ENCODE data around the gene KIT.

The KIT gene

GRCh38 chr4:54750341-54750740, 92.6 kb downstream of the KIT start:
- no peak for DNase-seq

- DNase-seq: no peak
Measured at GRCh38 chr4:54754394-54754793, 96.6 kb downstream of the KIT start.

DNA sequence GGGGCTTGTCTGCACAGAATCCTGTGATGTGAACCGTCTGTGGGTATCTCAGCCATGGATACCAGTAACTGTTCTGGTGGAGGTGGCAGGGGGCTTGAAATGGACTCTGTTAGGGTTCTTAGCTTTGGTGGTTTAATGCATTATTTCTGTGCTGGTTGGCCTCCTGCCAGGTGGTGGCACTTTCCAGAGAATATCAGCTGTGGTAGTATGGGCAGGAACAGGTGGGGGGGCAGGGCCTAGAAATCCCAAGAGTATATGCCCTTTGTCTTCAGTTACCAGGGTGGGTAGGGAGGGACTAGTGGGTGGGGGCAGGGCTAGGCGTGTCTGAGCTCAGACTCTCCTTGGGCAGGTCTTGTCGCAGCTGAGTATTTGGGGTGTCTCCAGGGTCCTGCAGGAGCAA, 106.7 kb downstream of the KIT start:
- no peak for DNase-seq

- no peak for DNase-seq
Measured at GRCh38 chr4:54767376-54767775, 109.6 kb downstream of the KIT start.

- no peak for DNase-seq
Measured at GRCh38 chr4:54773022-54773421, 115.3 kb downstream of the KIT start.

DNA sequence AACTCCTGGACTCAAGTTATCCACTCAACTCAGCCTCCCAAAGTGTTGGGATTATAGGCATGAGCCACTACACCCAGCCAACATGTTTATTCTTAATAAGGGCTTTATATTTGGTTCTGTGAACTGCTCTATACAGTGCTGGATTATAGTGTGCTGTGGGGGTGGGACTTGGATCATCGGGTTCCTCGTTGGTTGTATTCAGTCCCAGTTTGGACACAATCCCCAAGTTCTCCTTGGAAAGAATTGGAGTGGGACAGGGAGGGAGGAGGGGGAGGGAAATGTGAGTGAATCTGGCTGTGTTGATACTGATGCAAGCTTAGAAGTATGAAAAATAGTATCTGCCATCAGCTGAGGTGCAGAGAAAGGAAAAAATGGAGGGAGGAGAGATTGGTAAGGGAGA, 121.3 kb downstream of the KIT start:
- no peak for DNase-seq

DNA sequence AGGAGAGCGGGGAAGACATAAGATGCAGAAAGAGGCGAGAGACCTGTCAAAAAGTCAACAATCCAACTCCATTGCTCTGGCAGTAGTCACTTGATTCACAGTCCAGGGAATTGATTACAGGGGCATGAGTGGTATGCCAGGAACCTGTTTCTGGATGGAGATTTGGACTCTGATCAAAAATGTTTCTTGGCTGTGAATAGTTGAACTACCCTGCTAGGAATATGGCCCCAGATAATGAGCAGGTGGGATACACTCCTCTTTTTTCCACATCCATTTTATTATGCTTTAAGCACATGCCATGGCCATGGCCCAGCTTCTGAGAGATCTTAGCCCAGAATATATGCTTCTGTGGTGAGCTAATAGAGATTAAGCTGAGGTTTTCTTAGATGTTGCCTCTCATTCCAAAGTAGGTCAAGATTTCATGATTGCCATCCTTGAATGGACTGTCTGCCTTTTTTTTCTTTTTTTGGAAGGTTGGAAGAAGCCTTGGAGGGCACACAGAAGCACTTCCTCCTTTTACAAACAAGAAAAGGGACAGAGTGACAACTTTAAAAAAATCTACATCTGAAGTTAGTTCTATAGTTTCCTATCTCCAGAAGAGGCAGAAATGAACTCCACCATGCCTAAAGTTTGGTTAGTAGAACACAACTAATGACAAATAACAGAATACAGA, 121.9 kb downstream of the KIT start:
- no peak for DNase-seq

- no peak for DNase-seq
Measured at GRCh38 chr4:54780149-54780495, 122.4 kb downstream of the KIT start.

GRCh38 chr4:54781756-54782155, 124.0 kb downstream of the KIT start:
- no peak for DNase-seq

DNA sequence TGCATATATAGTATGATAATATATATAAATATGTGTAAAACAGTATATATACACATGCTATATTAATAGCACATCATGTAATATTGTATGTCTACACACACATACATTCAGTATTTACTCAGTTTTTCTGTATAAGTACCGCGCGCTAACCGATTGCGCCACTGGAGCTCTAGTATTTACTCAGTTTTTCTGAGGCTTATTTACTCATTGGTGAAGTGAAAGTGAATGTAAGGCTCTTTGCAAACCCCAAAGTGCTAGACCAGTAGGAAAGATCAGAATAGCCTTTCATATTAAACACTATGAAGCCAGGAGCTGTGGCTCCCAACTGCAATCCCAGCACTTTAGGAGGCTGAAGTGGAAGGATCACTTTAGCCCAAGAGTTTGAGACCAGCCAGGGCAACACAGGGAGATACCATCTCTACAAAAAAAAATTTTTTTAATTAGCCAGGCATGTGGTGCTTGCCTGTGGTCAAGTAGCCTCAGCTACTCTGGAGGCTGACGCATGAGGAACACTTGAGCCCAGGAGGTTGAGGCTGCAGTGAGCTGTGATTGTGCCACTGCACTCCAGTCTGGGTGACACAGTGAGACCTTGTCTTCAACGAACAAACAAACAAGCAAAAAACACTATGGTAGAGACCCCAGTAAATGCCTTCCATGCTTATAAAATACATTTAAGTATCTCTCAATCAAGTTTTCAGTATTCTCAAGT, 125.8 kb downstream of the KIT start:
- DNase-seq: no peak

- DNase-seq: peak; percentile 13
Measured at GRCh38 chr4:54784161-54784671, 126.5 kb downstream of the KIT start.
